Mesothelial cell of epicardium (in vitro differentiated cells): Measurements from ENCODE around the gene GALNT10. TPM values are rescaled to one million over a fixed set of nuclear protein-coding genes. Genes with fewer than 3 reads are reported as not detected.

Experiments
- DNase-seq, 2 experiments: peaks; one replicate each; pipeline ENCODE4 v3.0.0; 2021; ENCODE audit warnings: low spot score in 2 of 2; ENCODE audit not compliant: unreplicated experiment in 2 of 2
- H3K27ac Mint-ChIP-seq: 2 replicates; pipeline ENCODE4 v1.8.0; 2021; ENCODE audit warnings: mixed read lengths
- H3K27me3 Mint-ChIP-seq: 2 replicates; pipeline ENCODE4 v1.8.0; 2021; ENCODE audit warnings: low read depth, mixed read lengths
- H3K36me3 Mint-ChIP-seq: 2 replicates; pipeline ENCODE4 v1.8.0; 2021; ENCODE audit warnings: mixed read lengths
- H3K4me1 Mint-ChIP-seq: 2 replicates; pipeline ENCODE4 v1.8.0; 2021; ENCODE audit warnings: mixed read lengths
- H3K4me3 Mint-ChIP-seq: 2 replicates; pipeline ENCODE4 v1.8.0; 2021; ENCODE audit warnings: mild to moderate bottlenecking, moderate library complexity, mixed read lengths
- H3K9me3 Mint-ChIP-seq: 2 replicates; pipeline ENCODE4 v1.8.0; 2021; ENCODE audit warnings: mixed read lengths
- total RNA-seq: library from RNA; stranded (reverse); gene quantifications from 3 replicates; pipeline ENCODE4 v1.2.1, GENCODE V29; 2021
- TF ChIP-seq, protein P1 (sequence below): fragments of 200-600 bp; sonication (generic); IDR thresholded peaks from one replicate; pipeline ENCODE4 v1.5.0; 2021; ENCODE audit warnings: antibody characterized with exemption; ENCODE audit not compliant: unreplicated experiment

GALNT10 gene
- total RNA-seq, 1 donor from 2014 or later, result 13.9 TPM

DNA sequence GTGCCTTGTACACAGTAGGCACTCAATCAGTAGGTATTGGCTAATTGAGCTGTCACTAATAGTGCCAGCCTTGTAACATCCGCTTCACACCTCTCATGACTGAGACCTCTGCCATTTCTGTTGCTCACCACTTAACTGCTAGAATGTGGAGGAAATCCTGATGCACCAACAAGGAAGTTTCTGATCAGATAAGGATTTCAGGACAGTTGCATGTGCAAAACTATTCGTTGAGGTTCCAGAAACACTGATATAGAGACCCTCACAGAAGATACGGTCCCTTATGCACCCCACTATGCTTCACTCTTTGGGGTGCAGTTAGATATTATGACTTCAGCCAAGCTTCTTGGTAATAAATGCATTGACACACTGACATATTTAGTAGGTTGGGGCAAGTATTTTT, 266.0 kb downstream of the GALNT10 start:
- no peak overlapping the region for H3K27ac Mint-ChIP-seq
- peaks cover 39% of the 10 kb centered on the region for H3K36me3 Mint-ChIP-seq
- no peak for DNase-seq
- TF ChIP-seq, protein P1, sequence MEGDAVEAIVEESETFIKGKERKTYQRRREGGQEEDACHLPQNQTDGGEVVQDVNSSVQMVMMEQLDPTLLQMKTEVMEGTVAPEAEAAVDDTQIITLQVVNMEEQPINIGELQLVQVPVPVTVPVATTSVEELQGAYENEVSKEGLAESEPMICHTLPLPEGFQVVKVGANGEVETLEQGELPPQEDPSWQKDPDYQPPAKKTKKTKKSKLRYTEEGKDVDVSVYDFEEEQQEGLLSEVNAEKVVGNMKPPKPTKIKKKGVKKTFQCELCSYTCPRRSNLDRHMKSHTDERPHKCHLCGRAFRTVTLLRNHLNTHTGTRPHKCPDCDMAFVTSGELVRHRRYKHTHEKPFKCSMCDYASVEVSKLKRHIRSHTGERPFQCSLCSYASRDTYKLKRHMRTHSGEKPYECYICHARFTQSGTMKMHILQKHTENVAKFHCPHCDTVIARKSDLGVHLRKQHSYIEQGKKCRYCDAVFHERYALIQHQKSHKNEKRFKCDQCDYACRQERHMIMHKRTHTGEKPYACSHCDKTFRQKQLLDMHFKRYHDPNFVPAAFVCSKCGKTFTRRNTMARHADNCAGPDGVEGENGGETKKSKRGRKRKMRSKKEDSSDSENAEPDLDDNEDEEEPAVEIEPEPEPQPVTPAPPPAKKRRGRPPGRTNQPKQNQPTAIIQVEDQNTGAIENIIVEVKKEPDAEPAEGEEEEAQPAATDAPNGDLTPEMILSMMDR, result no peak
- no peaks in the 10 kb centered on the region for H3K9me3 Mint-ChIP-seq
- H3K4me3 Mint-ChIP-seq, result no peak overlapping the region
- no peaks in the 10 kb centered on the region for H3K27me3 Mint-ChIP-seq
- H3K4me1 Mint-ChIP-seq, result no peaks in the 10 kb centered on the region

DNA sequence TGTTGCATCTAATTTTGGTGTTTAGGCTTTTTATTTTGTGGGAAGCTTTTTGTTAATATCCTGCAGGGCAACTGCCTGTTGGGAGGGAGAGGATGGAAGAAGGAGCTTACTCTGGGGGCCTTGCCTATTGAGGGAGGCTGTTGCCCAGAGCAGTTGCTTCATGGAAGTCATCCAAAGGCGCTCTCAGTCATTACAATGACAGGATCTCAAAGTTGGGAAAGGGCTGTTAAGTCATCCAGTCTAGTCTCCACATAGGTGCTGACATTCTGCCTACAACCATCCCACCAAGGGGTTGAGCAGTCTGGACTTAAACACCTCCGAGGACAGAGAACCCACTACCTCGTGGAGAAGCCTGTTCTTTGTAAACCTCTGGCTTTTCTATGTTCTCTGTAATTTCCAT, 268.5 kb downstream of the GALNT10 start:
- Mint-ChIP-seq H3K9me3 (no peaks in the 10 kb centered on the region), H3K27ac (no peak overlapping the region), H3K4me1 (no peaks in the 10 kb centered on the region), H3K27me3 (no peaks in the 10 kb centered on the region), H3K4me3 (no peak overlapping the region), H3K36me3 (peaks cover 27% of the 10 kb centered on the region)
- TF ChIP-seq, protein P1, result no peak
- DNase-seq, result no peak

DNA sequence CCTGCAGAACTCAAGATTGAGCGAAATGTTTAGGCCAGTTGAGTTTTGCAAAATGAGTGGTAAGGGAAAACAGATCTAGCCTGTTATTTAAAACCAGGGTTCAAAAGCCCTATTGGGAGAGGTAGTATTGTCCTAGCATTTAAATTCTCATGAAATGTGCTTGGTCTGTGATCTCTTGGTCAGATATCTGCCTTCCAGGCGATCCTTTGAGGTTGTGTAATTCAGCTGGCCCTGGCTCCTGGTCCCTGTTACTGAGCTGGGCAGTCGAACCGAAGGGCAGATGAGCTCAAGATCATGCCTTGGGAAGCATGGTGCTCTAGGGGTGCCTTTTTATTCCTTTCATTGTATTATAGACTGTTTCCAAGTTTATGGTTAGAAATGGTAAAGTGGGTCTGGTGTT, 269.6 kb downstream of the GALNT10 start:
- no peak overlapping the region for H3K27ac Mint-ChIP-seq
- no peaks in the 10 kb centered on the region for H3K9me3 Mint-ChIP-seq
- no peaks in the 10 kb centered on the region for H3K27me3 Mint-ChIP-seq
- no peak overlapping the region for H3K4me3 Mint-ChIP-seq
- TF ChIP-seq, protein P1, result no peak
- H3K4me1 Mint-ChIP-seq, result no peaks in the 10 kb centered on the region
- H3K36me3 Mint-ChIP-seq, result peaks cover 21% of the 10 kb centered on the region
- no peak for DNase-seq

DNA sequence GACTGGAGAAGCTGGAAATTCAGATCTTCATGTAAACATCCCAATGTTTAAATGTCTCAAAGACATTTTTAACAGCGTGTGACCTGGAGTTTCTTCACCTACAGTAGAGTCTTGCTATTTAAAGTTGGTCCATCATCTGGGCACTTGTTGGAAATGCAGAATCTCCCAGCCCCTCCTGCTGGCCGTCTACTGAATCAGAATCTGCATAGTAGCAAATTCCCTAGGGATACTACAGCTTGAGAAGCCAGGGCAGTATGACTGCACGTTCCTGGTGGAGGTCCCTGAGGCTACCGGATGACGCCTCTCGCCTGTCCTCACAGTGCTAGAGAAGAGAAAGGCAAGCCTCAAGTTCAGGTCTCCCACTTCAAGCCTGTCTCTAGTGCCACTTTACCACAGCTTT, 271.0 kb downstream of the GALNT10 start:
- Mint-ChIP-seq H3K27ac (no peak overlapping the region), H3K4me1 (peaks cover 8% of the 10 kb centered on the region), H3K4me3 (no peak overlapping the region), H3K9me3 (no peaks in the 10 kb centered on the region), H3K36me3 (peaks cover 12% of the 10 kb centered on the region), H3K27me3 (no peaks in the 10 kb centered on the region)
- no peak for DNase-seq
- TF ChIP-seq, protein P1, result no peak

DNA sequence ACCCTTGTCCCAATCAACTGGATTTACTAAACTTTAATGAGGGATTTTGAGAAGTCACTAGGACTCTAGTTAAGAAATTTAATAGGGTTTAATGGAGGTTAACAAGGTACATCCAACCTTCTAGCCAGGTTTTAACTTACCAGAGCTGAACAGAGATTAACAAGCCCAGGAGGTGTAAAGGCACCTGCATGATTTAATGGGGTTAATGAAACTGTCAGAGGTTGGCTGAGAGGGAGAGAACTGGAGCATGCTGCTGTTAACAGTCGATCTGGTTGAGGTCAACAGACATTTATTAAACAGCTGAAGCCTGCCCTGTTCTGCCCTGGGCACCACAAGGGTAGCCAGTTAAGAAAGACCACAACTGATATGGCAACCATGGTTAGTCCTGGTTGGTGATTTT, 273.9 kb downstream of the GALNT10 start:
- DNase-seq, result no peak
- peaks cover 15% of the 10 kb centered on the region for H3K4me1 Mint-ChIP-seq

More for the DNA sequence above, 273.9 kb downstream of the GALNT10 start:
- no peak overlapping the region for H3K27ac Mint-ChIP-seq
- H3K9me3 Mint-ChIP-seq, result no peaks in the 10 kb centered on the region
- no peak overlapping the region for H3K4me3 Mint-ChIP-seq
- H3K27me3 Mint-ChIP-seq, result no peaks in the 10 kb centered on the region
- H3K36me3 Mint-ChIP-seq, result no peaks in the 10 kb centered on the region
- TF ChIP-seq, protein P1, result no peak
